Pulmonary artery endothelial cell (primary cell): Measurements from ENCODE around the gene ST13. TPM values are rescaled to one million over a fixed set of nuclear protein-coding genes. Genes with fewer than 3 reads are reported as not detected.
"Not testable (repeated sequence)": the region's sequence is repeated elsewhere in the genome, so short reads cannot be mapped to it uniquely, and the experiment has no call there.

Source experiments
- DNase-seq: peaks from one replicate; pipeline ENCODE4 v3.0.0-alpha.2; 2011; ENCODE audit warnings: low read depth, low spot score
- total RNA-seq: library from RNA; depleted of rRNA; stranded (reverse); fragments of >200 nt; gene quantifications from 2 replicates; pipeline ENCODE4 v1.2.3, GENCODE V29; 2014

Gene ST13
- total RNA-seq, 1 donor from 2014 or later: 221 TPM

GRCh38 chr22:40844951-40845350, 11.5 kb downstream of the ST13 start:
- no peak for DNase-seq

- DNase-seq: no peak
Observed at GRCh38 chr22:40838486-40838885, 18.0 kb downstream of the ST13 start.

- DNase-seq: no peak
Observed at GRCh38 chr22:40834619-40835018, 21.8 kb downstream of the ST13 start.

- DNase-seq: no peak
Observed at GRCh38 chr22:40829131-40829530, 27.3 kb downstream of the ST13 start.

GRCh38 chr22:40826984-40827741, 29.3 kb downstream of the ST13 start:
- no peak for DNase-seq

- DNase-seq: not testable (repeated sequence)
Observed at GRCh38 chr22:40826292-40826691, 30.1 kb downstream of the ST13 start.

- no peak for DNase-seq
Observed at GRCh38 chr22:40823426-40823825, 33.0 kb downstream of the ST13 start.

- no peak for DNase-seq
Observed at GRCh38 chr22:40819599-40820140, 36.8 kb downstream of the ST13 start.

GRCh38 chr22:40818747-40819598, 37.5 kb downstream of the ST13 start, which contains the start of gene SLC25A17:
Gene SLC25A17 (minus strand): TSS chr22:40819346. CDS start chr22:40819248, 98 bp downstream.
- DNase-seq: peak; percentile 39

- no peak for DNase-seq
Observed at GRCh38 chr22:40818192-40818746, 38.2 kb downstream of the ST13 start.

- DNase-seq: no peak
Observed at GRCh38 chr22:40817737-40818136, 38.7 kb downstream of the ST13 start.

- DNase-seq: no peak
Observed at GRCh38 chr22:40813912-40814315, 42.5 kb downstream of the ST13 start.

GRCh38 chr22:40808018-40808841, 48.2 kb downstream of the ST13 start:
- no peak for DNase-seq

GRCh38 chr22:40806711-40807110, 49.7 kb downstream of the ST13 start:
- DNase-seq: no peak

- no peak for DNase-seq
Observed at GRCh38 chr22:40805699-40806203, 50.7 kb downstream of the ST13 start.

GRCh38 chr22:40805239-40805638, 51.2 kb downstream of the ST13 start:
- DNase-seq: no peak

- no peak for DNase-seq
Observed at GRCh38 chr22:40803321-40803720, 53.1 kb downstream of the ST13 start.

GRCh38 chr22:40799008-40799407, 57.4 kb downstream of the ST13 start:
- no peak for DNase-seq

GRCh38 chr22:40797427-40797826, 59.0 kb downstream of the ST13 start:
- no peak for DNase-seq

- no peak for DNase-seq
Observed at GRCh38 chr22:40792451-40792850, 64.0 kb downstream of the ST13 start.

GRCh38 chr22:40791241-40791640, 65.2 kb downstream of the ST13 start:
- DNase-seq: peak; percentile 10
